ENCODE measurements around the gene MICOS13. TPM values are rescaled to one million over a fixed set of nuclear protein-coding genes. Genes with fewer than 3 reads are reported as not detected.
"Not testable (repeated sequence)": the region's sequence is repeated elsewhere in the genome, so short reads cannot be mapped to it uniquely, and the experiment has no call there.

The MICOS13 gene
- total RNA-seq, 2 donors from 2014 or later: 42.8 to 54.2 TPM

GRCh38 chr19:5705552-5705951, 25.2 kb upstream of the MICOS13 start:
- Histone ChIP-seq H3K9me3 (no peaks in the 10 kb centered on the region), H3K27me3 (replicated peaks; ENCODE audit: insufficient read depth) (no peaks in the 10 kb centered on the region)

GRCh38 chr19:5703819-5704818, 23.8 kb upstream of the MICOS13 start:
- intact Hi-C loops (cut with DNase I): no loop called here
- 94% methylated on average over 40 of the region's 40 CpGs for WGBS
- Histone ChIP-seq H3K4me1 (replicated peaks) (no peaks in the 10 kb centered on the region), H3K27ac (no peak overlapping the region), H3K36me3 (peaks cover 7 to 21% of the 10 kb centered on the region in 2 donors), H3K4me3 (no peak overlapping the region), H3K27me3 (replicated peaks; ENCODE audit: insufficient read depth) (no peaks in the 10 kb centered on the region), H3K9me3 (no peaks in the 10 kb centered on the region)
- DNase-seq (ENCODE audit: low spot score): no peak
- TF ChIP-seq CTCF (IDR thresholded peaks at IDR 0.05): no peak
- no peak for TF ChIP-seq POLR2AphosphoS5 (IDR thresholded peaks at IDR 0.05)
- TF ChIP-seq POLR2A (IDR thresholded peaks at IDR 0.05): no peak

More at GRCh38 chr19:5705552-5705951, 25.2 kb upstream of the MICOS13 start:
- intact Hi-C loops (cut with DNase I): no loop called here
- peaks cover 7 to 19% of the 10 kb centered on the region in 2 donors for H3K36me3 ChIP-seq
- TF ChIP-seq POLR2A (IDR thresholded peaks at IDR 0.05) (no peak), CTCF (IDR thresholded peaks at IDR 0.05) (no peak), POLR2AphosphoS5 (IDR thresholded peaks at IDR 0.05) (no peak)
- H3K27ac ChIP-seq: no peak overlapping the region
- H3K4me1 ChIP-seq (replicated peaks): no peaks in the 10 kb centered on the region
- WGBS: 86% methylated on average over 16 of the region's 16 CpGs
- H3K4me3 ChIP-seq: no peak overlapping the region
- DNase-seq (ENCODE audit: low spot score): no peak

GRCh38 chr19:5702053-5702410, 21.7 kb upstream of the MICOS13 start:
- H3K27me3 ChIP-seq (replicated peaks; ENCODE audit: insufficient read depth); H3K27ac ChIP-seq; DNase-seq (ENCODE audit: low spot score); H3K4me3 ChIP-seq; H3K9me3 ChIP-seq; H3K4me1 ChIP-seq (replicated peaks); intact Hi-C loops (cut with DNase I): not testable (repeated sequence)
- WGBS: 73% methylated on average over 2 of the region's 28 CpGs
- peaks cover 7 to 30% of the 10 kb centered on the region in 2 donors for H3K36me3 ChIP-seq

- TF ChIP-seq POLR2A (IDR thresholded peaks at IDR 0.05): no peak
- TF ChIP-seq CTCF (IDR thresholded peaks at IDR 0.05): no peak
- TF ChIP-seq POLR2AphosphoS5 (IDR thresholded peaks at IDR 0.05): no peak
- Histone ChIP-seq H3K4me3 (no peak overlapping the region), H3K9me3 (no peaks in the 10 kb centered on the region), H3K4me1 (replicated peaks) (no peaks in the 10 kb centered on the region), H3K27me3 (replicated peaks; ENCODE audit: insufficient read depth) (no peaks in the 10 kb centered on the region), H3K36me3 (peaks cover 15 to 21% of the 10 kb centered on the region in 2 donors), H3K27ac (no peak overlapping the region)
- intact Hi-C loops (cut with DNase I): no loop called here
- 96% methylated on average over 21 of the region's 22 CpGs for WGBS
- DNase-seq (ENCODE audit: low spot score): no peak
Measured at GRCh38 chr19:5700455-5701092, 20.3 kb upstream of the MICOS13 start.

- peaks cover 7 to 34% of the 10 kb centered on the region in 2 donors for H3K36me3 ChIP-seq
- H3K4me3 ChIP-seq: no peak overlapping the region
- H3K4me1 ChIP-seq (replicated peaks): no peaks in the 10 kb centered on the region
- 87% methylated on average over 35 of the region's 38 CpGs for WGBS
- no peaks in the 10 kb centered on the region for H3K27me3 ChIP-seq (replicated peaks; ENCODE audit: insufficient read depth)
- no peak for DNase-seq (ENCODE audit: low spot score)
- H3K27ac ChIP-seq: no peak overlapping the region
- no peaks in the 10 kb centered on the region for H3K9me3 ChIP-seq
- intact Hi-C loops (cut with DNase I): no loop called here
- TF ChIP-seq CTCF (IDR thresholded peaks at IDR 0.05) (no peak), POLR2A (IDR thresholded peaks at IDR 0.05) (no peak), POLR2AphosphoS5 (IDR thresholded peaks at IDR 0.05) (no peak)
Measured at GRCh38 chr19:5698635-5699422, 18.5 kb upstream of the MICOS13 start.

Measured in prostate gland (tissue), 2 donors.